NK-92 (cell line): ENCODE results near the gene CCRL2.
"Not testable (repeated sequence)": the region's sequence is repeated elsewhere in the genome, so short reads cannot be mapped to it uniquely, and the experiment has no call there.

Experiments
- DNase-seq: peaks from one replicate; lab custom pipeline; 2025; ENCODE audit not compliant: unreplicated experiment; lab: John Stamatoyannopoulos, UW

Gene CCRL2

DNA sequence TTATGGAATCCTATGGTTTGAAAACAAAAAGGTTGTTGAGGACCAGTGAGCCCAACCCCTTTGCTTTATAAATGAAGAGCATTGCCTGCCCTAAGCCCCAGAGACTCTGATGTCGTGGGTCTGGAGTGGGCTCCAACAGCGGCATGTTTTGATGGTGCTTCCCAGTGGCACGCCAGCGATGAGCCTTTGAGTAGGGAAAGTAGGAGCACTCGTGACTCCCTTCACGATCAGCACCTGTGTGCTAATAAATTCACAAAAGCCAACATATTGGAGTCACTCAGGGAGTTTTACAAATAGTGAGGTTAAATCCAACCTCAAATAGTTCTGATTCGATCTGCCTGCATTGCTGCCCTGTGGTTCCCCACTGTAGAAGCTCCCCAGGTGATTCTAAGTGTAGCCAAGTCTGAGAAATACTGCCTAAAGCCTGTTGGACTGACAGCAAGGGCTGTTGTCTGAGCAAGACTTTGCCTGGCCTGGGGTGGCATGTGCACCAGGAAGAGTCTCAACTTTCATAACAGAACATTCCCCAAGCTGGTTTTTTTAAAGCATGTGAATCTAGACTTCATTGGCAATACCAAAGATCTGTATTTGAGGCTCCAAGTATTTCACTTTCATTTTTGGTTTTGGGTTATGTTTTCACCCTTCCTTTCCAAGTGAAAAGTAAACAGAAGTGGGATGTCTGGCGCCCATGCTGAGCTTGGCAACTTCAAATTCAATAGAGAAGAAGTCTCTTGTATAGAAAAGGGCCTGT lies 26.4 kb upstream of the CCRL2 start:
- no peak for DNase-seq

DNA sequence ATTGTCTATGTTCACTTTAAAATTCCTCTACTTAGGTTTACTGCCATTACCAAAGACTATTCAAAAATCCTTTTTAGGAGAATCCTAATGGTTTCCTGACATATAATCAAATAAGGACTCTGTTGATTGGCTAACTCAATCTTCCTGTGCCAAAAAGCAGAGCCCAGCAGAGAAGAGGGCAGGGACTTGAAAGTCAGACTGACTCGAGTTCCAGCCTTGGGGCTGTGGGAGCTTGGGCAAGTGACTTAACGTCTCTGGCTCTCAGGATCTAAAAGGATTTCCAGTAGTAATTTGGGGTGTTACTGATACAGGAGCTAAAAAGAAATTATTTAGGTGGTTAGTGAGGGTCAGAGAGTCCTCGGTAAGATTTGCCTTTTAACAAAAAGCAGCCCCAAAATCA lies 25.4 kb upstream of the CCRL2 start:
- DNase-seq = no peak

DNA sequence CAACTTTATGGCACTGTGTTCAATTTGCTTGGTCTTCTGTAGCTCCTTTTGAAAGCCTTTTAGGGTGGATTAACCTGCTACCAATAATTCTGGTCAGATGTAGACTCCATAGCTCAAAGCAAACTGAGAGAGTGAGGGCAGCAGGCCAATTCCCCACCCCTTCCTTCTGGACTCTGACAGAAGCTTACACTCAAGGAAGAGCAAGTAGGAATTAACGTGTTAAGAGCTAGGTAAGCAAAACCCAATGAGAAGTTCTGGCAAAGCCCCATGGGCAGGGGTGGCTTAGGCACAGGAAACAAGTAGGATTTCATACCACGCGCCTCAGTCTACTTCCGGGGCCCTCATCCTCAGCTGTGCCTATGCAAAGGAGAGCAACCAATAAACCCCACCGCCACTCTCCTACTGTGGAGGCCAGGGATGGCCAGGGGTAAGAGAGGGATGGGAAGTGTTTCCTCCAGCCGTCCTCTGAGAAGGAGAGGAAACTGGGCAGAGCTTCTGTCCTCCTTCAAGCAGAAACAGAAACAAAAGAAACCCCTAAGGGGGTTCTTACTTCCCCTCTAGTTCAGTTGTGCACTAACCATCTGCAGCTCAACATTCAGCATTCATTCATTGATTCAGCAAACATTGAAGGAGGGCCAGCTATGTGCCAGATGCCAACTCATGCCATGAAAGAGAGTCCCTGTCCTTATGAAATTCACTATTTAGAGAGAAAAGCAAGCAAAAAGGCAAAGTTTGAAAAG lies 23.7 kb upstream of the CCRL2 start:
- no peak for DNase-seq

DNA sequence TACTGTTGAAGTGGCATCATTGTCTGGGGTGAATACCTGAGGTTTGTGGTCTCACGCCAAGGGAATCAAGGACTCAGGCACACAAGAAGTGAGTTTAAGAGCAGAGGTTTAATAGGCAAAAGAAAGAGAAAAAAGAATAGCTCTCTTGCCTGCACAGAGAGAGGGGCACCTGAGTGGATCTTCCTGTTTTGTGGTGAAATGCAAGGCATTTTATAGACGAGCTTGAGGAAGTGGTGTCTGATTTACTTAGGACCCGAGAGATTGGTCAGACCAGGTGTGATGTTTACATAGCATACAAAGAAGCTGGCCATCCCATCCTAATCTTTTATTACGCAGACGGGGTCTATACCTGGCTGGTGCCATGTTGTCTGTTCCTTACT lies 23.1 kb upstream of the CCRL2 start:
- no peak for DNase-seq

DNA sequence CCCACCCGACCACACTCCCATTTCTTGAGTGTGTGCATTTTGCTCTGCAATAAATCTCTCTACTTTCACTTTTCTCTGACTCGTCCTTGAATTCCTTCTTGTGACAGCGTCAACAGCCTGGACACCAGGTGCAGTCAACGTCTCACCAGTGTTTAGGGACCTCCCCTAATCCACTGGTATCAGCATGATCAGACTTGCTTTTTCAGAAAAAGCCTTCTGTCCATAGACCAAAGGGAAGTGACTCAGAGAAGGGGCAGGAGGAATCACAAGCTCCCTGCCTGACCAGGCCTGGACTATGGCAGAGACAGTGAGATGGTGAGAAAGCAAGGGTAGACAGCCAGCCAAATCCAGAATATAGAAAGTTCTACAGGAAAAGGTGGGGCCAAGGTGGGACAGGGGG lies 20.9 kb upstream of the CCRL2 start:
- DNase-seq = no peak

DNA sequence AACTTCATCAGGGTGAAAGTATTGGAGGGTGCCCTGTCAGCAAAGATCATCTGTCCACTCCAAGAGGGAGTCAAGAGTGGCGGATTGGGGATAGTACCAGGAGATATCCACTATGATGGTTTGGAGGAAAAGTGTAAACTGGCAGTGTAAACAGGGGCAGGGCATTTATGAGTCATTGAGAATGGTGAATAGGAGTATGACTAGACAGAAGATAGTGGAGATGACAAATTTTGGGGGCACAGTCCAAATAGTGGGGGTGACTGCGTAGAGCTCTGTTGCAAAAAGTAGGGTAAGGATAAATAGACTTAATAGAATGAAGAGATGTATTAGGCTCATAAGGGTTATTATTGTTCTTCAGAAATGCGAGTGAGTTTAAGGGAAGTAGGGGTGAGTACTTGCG lies 18.2 kb upstream of the CCRL2 start:
- DNase-seq = not testable (repeated sequence)

DNA sequence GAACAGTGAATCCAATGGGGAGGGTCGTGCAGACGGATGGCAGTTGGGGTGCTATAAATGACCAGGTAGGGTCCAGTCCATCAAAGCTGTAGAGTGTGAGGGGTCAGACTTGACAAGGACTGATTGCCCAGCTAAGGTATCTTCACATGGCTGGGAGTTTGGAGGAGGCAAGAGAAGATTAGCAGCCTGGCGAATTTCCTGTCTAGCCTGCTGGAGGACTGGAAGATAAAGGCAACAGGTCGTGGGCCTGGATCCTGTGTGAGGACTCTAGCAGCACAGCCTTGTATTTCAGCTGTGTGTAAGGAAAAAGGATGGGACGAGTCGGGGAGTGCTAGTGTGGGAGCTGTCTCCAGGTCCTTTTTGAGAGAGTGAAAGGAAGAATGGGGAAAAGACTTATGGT lies 17.8 kb upstream of the CCRL2 start:
- DNase-seq = no peak

DNA sequence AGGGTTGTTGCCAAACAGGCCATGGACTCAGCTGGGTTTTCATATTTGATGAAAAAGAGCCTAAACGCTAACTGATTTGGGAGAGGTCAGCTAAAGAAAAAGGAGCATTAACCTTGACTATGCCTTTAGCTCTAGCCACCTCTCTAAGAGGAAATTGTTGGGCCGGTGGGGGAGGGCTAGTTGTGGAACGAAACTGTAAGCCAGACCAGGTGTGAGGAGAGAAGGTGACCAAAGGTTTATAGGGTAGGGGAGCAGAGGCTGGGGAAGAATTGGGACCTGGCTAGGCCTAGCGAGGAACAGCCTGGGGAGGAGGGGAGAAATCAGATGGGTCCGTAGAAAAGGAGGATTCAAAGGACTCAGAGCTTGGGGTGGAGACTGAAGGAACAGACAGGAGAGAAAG lies 15.5 kb upstream of the CCRL2 start:
- DNase-seq = not testable (repeated sequence)

DNA sequence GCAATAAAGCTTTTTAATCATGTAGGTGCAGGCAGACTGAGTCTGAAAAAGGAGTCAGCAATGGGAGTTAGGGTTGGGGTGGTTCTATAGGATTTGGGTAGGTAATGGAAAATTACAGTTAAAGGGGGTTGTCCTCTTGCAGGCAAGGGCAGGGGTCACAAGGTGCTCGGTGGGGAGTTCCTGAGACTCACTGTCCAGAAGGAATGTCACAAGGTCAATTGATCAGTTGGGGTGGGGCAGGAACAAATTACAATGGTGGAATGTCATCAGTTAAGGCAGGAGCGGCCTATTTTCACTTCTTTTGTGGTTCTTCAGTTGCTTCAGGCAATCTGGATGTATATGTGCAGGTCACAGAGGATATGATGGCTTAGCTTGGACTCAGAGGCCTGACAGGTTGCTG lies 14.0 kb upstream of the CCRL2 start:
- no peak for DNase-seq

DNA sequence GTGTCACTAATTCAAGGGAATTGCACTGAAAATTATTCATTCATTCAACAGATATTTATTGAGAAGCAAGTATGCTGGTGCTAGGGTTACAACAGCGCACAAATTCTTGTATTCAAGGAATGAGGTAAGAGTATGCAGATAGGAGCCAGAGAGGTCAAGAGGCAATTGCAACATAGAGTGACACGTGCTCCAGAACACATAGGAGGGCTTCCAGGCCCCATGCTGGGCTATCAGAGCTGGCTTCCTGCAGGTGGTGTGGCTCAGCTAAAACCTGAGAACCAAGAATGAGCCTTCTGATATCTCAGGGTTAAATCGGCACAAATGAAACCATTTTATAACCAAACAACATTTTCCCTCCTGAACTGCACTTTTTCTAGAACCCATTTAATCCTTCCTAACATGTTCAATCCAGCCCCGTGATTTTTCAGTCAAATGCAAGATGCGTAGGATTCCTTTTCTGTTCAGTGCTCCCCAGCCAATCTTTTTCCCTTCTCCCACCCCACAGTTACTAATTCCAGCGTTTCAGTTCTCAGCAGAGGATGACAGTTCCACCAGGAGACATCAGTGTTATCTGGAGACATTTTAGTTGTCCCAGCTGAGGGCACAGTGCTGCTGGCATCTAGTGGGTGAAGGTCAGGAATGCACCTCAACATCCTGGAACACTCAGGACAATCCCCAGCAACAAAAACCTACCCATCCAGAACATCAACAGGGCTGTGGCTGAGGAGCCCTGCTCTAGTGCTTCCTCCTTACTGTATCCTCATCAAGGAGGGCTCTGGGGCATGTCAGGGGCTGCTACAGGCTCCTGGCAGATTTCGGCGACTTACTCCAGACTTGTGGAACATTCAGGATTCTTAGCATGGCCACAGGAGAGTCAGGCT lies 13.3 kb upstream of the CCRL2 start:
- no peak for DNase-seq

DNA sequence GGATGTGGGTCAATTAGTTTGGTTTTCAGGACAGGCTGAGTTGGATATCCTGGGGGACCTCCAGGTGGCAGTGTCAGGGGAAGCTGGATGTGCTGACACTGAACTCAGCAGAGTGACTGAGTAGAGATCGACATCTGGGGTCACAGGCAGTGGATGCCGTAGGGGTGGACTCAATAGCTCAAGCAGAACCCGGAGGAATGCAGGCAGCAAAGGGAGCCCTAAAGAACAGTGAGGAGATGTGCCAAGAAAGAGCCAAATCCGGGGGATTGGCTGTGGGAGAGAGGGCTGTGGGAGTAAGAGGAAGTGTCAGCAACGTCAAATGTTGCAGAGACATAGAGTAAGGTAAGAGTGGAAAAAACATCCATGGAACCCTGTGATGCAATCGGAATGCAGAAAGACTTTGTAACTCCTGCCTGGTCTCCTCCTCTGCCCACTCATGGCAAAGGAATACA lies 11.8 kb upstream of the CCRL2 start:
- DNase-seq = no peak

DNA sequence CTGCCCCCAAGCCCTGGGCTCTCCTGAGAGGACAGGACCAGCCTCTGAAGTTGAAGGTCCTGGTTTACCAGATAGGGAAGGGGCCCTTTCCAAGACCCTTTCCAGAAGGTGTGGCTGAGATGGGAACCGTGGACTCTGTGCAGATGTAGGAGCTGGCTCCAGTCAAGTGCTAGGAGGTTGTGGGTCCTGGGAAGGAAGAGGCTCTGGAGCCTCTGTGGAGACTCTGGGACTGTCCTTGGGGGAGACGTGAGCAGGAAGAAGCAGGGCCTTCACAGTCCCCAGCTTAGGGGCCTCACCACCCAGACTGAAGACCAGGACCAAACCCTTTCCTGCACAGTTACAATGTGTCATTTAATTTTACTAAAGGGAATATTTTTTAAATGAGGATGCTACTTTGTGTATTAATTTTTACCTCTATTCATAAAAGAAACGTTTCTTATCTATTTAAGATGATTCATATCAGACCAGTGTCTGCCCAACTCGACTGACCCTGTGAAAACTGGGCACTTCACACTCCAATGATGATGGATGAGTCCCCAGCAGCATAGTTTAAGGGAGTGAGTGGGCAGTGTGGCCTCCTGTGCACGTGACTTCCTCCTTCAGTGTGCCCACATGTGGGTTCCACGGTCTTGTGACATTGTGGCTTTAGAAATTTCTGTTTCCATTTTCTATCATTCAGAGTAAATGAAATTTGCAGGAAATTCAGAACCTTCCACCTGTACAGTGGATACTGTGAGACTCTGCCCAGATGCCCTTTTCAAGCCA lies 11.1 kb upstream of the CCRL2 start:
- DNase-seq = no peak

DNA sequence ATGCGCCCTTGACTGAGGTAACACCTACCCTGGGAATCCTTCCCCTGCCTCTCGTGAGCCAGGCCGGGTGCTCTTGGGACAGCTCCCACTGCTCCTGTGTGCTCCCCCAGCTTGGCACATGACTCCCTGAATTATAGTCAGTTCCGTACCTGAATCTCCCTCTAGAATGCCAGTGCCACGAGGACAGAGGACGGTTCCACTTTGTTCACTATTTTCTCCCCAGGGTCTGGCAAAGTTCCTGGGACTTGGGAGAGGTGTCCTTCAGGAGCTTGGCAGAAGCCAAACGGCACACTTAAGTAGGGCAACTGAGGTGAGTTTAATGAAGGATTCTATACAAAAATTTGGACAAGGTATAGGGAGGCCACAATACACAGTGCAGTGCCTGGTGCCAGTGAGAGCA lies 9.9 kb upstream of the CCRL2 start:
- no peak for DNase-seq

DNA sequence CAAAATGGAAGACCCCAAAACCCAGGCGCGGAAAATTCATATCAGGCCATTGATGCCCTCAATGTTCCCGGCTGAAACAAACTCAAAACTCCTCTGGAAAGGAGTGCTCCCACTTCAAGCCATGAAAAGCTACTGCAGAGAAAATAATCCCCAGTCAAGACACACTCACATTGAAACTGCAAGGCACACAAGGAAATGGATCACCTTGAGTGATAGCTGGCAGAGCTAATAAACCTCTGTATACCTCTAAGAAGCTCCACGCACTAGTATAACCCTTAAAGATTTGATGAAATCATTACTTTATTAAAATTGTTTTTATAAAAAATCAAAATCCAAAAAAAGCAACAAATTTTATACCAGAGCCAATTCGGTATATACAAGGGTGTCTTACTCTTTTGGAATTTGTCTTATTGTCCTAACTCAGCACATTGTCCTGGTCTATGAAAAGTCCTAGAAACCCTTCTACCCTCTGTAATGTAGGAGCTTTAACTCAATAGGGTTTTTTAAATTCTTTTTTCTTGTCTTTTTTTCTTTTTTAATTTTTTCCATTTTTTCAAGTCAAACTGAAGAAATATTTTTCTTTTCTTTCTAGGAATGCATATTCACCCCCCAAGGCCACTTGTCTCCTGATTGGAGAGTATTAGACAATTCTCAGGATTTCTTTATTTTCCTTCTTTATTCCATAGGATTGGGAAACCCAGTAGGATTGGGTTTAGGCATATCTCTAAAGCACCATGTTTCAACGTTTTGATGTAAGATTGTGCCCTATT lies 8.7 kb upstream of the CCRL2 start:
- no peak for DNase-seq

DNA sequence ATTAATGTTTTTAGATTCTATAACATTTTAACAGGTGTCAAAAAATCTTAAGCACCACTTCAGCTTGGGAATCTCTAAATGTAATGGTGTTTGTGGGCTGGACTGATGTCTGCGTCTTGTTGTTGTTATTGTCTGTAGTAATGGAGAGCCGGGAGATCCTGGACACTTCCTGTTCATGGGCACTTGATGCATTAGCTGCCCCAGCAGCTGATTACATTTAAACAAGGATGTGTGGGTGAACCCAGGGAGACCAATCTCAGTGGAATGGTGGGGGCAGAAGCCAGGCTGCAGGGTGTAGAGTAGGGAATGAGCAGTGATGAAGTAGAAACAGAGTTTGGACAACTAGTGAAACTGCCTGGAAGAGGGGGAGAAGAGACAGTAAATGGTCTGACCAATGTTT lies 8.0 kb upstream of the CCRL2 start:
- DNase-seq = no peak

DNA sequence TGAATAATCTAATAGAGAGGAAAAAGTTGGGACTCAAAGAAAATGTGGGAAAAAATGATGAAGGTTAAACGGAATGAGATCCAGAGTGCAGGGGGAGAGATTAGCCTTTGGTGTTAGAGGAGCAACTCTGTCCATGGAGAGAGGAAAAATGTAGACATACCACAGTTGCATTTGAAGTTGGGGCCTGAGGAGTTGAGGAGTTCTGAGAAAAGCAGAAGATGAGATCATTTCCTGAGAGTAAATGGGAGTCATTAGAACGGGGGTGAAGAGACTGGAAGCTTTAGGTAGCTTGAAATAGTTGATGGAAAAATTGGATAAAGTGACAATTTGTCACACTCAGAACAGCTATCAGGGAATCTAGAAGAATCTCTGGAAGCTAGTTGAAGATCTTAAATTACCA lies 7.5 kb upstream of the CCRL2 start:
- DNase-seq = no peak

DNA sequence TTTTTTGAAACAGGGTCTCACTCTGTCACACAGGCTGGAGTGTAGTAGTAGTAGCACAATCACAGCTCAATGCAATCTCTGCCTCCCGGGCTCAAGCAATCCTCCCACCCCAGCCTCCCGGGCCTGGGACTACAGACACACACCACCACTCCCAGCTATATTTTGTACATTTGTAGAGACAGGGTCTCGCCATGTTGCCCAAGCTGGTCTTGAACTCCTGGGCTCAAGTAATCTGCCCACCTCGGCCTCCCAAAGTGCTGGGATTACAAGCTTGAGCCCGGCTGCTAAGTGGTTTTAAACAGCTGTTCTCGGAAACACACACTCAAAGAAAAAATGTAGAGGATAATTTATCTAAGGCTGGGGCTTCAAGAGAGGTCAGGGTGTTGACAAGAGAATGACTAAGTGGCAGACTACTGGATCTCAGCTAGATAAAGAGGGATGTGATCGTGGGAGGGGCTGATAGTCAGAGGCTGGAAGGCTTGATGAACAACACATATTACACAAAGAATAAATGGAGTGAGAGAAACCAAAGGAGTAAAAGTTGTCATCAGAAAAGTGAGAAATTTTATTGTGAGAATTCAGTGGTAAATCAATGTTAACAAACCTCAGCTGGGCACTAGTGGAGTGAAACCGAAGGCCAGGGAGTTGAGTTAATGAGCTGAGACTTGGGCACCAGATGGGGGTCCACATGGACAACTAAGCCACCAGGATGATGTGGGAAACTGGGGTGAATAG lies 6.9 kb upstream of the CCRL2 start:
- no peak for DNase-seq

DNA sequence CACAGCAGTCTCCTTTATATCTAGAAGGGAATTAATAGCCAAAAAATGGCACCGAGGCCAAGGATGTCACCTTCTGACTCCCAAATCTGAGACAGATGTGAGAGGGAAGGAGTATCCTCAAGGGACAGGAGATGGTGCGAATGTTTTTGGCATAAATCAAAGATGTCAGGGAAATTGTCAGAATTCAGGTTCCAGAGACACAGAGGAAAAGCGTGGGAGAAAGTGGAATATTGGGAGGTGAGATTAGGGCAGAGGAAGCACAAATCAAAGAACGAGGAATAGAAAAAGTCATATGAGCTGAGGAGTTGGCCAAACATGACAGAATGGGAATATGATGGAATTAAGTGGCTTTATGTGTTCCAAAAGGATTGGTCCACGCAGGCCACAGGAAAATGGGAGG lies 6.2 kb upstream of the CCRL2 start:
- no peak for DNase-seq

DNA sequence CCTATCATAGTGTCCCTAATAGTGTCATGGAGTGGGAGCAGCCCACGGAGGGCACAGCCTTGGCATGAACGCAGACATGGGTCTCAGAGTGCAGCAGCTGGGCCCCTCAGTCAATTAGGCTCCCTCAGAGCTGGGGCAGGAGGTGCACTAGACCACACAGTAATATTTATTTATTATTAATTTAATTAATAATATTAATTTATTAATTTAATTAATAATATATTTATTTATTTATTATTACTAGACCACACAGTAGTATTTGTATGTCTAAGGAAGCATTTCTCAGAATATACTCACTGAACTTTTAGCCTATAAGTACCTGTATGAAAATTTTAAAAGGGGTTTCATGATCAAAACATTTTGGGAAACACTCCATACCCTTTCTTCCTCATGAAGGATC lies 5.5 kb upstream of the CCRL2 start:
- DNase-seq = no peak

DNA sequence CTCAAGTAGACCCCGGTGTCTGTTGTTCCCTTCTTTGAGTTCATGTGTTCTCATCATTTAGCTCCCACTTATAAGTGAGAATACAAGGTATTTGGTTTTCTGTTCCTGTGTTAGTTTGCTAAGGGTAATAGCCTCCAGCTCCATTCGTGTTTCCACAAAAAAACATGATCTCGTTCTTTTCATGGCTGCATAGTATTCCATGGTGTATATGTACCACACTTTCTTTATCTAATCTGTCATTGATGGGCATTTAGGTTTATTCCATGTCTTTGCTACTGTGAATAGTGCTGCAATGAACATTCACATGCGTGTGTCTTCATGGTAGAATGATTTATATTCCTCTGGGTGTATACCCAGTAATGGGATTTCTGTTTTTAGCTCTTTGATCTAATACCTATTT lies 4.2 kb upstream of the CCRL2 start:
- DNase-seq = not testable (repeated sequence)
